Ovary (tissue), 3 donors: ENCODE data around the gene SLC6A6.

ENCODE experiments used
- EP300 ChIP-seq: sonication (generic); formaldehyde crosslinking; IDR thresholded peaks from one replicate; pipeline ENCODE4 v1.6.1; 2017; ENCODE audit warnings: antibody characterized with exemption
- POLR2A ChIP-seq: fragments of 450-650 bp; IDR thresholded peaks from one replicate; pipeline ENCODE4 v1.6.1; 2017; ENCODE audit warnings: antibody characterized with exemption, mild to moderate bottlenecking, moderate library complexity
- TF ChIP-seq, protein P1 (sequence below), 3 donors: fragments of 450-650 bp in 2 of 3; fragments of 200-600 bp in 1 of 3; IDR thresholded peaks; one replicate each; pipeline versions ENCODE4 v1.5.1 to v1.8.0; 2016 to 2022; ENCODE audit warnings: antibody characterized with exemption in 3 of 3, mild to moderate bottlenecking in 1 of 3
- donor health status: DM: no; HTN: no; CAD: no.

DNA sequence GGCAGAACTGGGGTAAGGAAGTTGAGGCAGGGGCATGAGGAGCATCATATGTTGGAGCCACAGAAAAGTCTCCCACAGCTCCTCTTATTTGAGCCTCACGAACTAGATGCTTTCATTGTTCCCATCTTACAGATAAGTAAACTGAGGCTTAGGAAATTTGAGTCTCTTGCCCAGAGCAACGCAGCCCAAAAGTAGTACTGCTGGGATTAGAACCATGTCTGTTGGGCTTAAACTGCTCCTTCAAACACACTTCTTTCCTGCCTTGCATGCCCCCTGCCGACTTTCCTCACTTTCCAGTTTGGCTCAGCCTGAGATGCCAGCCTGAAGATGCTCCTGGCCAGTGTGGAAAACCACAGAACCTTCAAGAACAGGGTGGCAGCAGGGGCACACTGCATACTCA lies 43.1 kb upstream of the SLC6A6 start:
- TF ChIP-seq POLR2A (no peak), EP300 (no peak)
- TF ChIP-seq, protein P1, sequence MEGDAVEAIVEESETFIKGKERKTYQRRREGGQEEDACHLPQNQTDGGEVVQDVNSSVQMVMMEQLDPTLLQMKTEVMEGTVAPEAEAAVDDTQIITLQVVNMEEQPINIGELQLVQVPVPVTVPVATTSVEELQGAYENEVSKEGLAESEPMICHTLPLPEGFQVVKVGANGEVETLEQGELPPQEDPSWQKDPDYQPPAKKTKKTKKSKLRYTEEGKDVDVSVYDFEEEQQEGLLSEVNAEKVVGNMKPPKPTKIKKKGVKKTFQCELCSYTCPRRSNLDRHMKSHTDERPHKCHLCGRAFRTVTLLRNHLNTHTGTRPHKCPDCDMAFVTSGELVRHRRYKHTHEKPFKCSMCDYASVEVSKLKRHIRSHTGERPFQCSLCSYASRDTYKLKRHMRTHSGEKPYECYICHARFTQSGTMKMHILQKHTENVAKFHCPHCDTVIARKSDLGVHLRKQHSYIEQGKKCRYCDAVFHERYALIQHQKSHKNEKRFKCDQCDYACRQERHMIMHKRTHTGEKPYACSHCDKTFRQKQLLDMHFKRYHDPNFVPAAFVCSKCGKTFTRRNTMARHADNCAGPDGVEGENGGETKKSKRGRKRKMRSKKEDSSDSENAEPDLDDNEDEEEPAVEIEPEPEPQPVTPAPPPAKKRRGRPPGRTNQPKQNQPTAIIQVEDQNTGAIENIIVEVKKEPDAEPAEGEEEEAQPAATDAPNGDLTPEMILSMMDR (IDR thresholded peaks at IDR 0.05) = no peak
